Measurements from ENCODE around the gene REXO1. TPM values are rescaled to one million over a fixed set of nuclear protein-coding genes. Genes with fewer than 3 reads are reported as not detected.

Gene REXO1
- total and polyA plus RNA-seq, 2 of the 8 experiments (the other 6 are each of a cell fraction or from before 2014, with no cell fraction given) = 42.4 to 44.3 TPM

DNA sequence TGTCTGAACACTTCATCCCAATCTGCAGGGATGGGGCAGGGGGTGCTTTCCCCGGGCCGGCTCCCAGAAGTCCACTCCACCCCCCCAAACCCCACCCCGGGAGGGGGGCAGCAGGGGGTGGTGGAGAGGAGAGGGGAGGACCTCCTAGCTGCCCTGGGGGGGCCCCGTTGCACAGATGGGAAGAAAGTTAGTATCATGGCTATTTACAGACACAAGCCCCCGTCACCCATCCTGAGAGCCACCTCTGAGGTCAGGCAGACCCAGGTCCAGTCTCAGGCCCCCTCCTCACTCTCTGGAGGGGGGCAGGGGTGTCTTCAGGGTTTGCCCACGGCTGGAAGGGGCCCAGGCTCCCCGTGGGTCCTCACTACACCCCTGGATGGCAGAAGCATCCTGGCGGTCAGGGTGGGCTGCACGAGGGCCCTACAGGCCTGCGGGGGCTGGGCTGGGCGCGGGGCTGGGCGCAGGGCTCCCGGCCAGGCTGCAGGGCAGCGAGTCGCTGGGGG lies 5.8 kb upstream of the REXO1 start (continued):
- TF ChIP-seq EP300 (IDR thresholded peaks at IDR 0.05; ENCODE audit: borderline replicate concordance in 1 of 2, low read depth in 2 of 2, low read length in 2 of 2) (no peak), JUND (IDR thresholded peaks at IDR 0.05; ENCODE audit: low read length) (no peak)

All from H1 (cell line).